Neural cell (in vitro differentiated cells): Measurements from ENCODE around the gene KCNIP4. TPM values are rescaled to one million over a fixed set of nuclear protein-coding genes. Genes with fewer than 3 reads are reported as not detected.
A peak's percentile ranks its signal among the peaks of the same experiment; 100 is the strongest.

ENCODE experiments used
- H2AFZ ChIP-seq: fragments of 200-600, 300-800 bp; sonication (generic), shearing (Covaris generic); 2 replicates; pipeline ENCODE4 v1.6.0; 2014; ENCODE audit warnings: low read depth, mild to moderate bottlenecking, antibody characterized with exemption, low read length, moderate library complexity
- H3F3A ChIP-seq: fragments of 200-600 bp; shearing (Covaris generic); 2 replicates; pipeline ENCODE4 v1.6.1; 2016; ENCODE audit warnings: mild to moderate bottlenecking, moderate library complexity, mixed read lengths, antibody characterized with exemption, low read length; ENCODE audit not compliant: insufficient read depth, poor library complexity, severe bottlenecking
- H3K27ac ChIP-seq: fragments of 200-600, 300-800 bp; sonication (generic), shearing (Covaris generic); 2 replicates; pipeline ENCODE4 v1.5.1; 2014; ENCODE audit warnings: mild to moderate bottlenecking, low read length, moderate library complexity
- H3K27me3 ChIP-seq: fragments of 300-800, 200-600 bp; sonication (generic), shearing (Covaris generic); 2 replicates; pipeline ENCODE4 v1.6.0; 2014; ENCODE audit warnings: mild to moderate bottlenecking, low read depth, low read length, moderate library complexity; ENCODE audit not compliant: insufficient read depth
- H3K36me3 ChIP-seq: fragments of 300-800, 200-600 bp; sonication (generic), shearing (Covaris generic); 2 replicates; pipeline ENCODE4 v1.5.1; 2014; ENCODE audit warnings: mild to moderate bottlenecking, antibody characterized with exemption, low read length, moderate library complexity; ENCODE audit not compliant: insufficient read depth
- H3K4me2 ChIP-seq: fragments of 300-800, 200-600 bp; sonication (generic), shearing (Covaris generic); 2 replicates; pipeline ENCODE4 v1.6.0; 2014; ENCODE audit warnings: mild to moderate bottlenecking, low read length
- H3K4me3 ChIP-seq: fragments of 300-800, 200-600 bp; sonication (generic), shearing (Covaris generic); 2 replicates; pipeline ENCODE4 v1.5.1; 2014; ENCODE audit warnings: mild to moderate bottlenecking, low read length, moderate library complexity
- H3K79me2 ChIP-seq: fragments of 200-600 bp; shearing (Covaris generic); replicated peaks from 2 replicates; pipeline ENCODE4 v1.6.0; 2014; ENCODE audit warnings: mild to moderate bottlenecking, low read length, moderate library complexity; ENCODE audit not compliant: insufficient read depth
- H3K9ac ChIP-seq: fragments of 300-800, 200-600 bp; sonication (generic), shearing (Covaris generic); 2 replicates; pipeline ENCODE4 v1.6.1; 2016; ENCODE audit warnings: mild to moderate bottlenecking, low read length, mixed read lengths
- H3K9me2 ChIP-seq: fragments of 200-600 bp; shearing (Covaris generic); 2 replicates; pipeline ENCODE4 v1.6.1; 2016; ENCODE audit warnings: mild to moderate bottlenecking, low read length, mixed read lengths; ENCODE audit not compliant: insufficient read depth
- H3K9me3 ChIP-seq: fragments of 200-600, 300-800 bp; sonication (generic), shearing (Covaris generic); 2 replicates; pipeline ENCODE4 v1.6.1; 2016; ENCODE audit warnings: mild to moderate bottlenecking, mixed run types, low read length, moderate library complexity, mixed read lengths
- H4K20me1 ChIP-seq: fragments of 200-600 bp; shearing (Covaris generic); 2 replicates; pipeline ENCODE4 v1.6.1; 2016; ENCODE audit warnings: mild to moderate bottlenecking, mixed run types; ENCODE audit not compliant: insufficient read depth
- CTCF ChIP-seq: fragments of 450-650 bp; IDR thresholded peaks from 2 replicates; pipeline ENCODE4 v1.5.1; 2014; ENCODE audit warnings: antibody characterized with exemption, mild to moderate bottlenecking, moderate library complexity; ENCODE audit not compliant: poor library complexity, severe bottlenecking
- EP300 ChIP-seq: fragments of 450-650 bp; conservative IDR thresholded peaks from 2 replicates; pipeline ENCODE4 v1.6.1; 2014; ENCODE audit warnings: antibody characterized with exemption, mild to moderate bottlenecking, moderate library complexity; ENCODE audit not compliant: poor library complexity, severe bottlenecking
- EZH2 ChIP-seq: fragments of 200-600, 300-800 bp; shearing (Covaris generic), sonication (generic); IDR thresholded peaks from 2 replicates; pipeline ENCODE4 v1.6.1; 2014; ENCODE audit warnings: antibody characterized with exemption, low read length, borderline replicate concordance, mild to moderate bottlenecking; ENCODE audit not compliant: insufficient read depth, poor library complexity, severe bottlenecking
- MXI1 ChIP-seq: fragments of 450-650 bp; conservative IDR thresholded peaks from 2 replicates; pipeline ENCODE4 v1.6.1; 2014; ENCODE audit warnings: antibody characterized with exemption, mild to moderate bottlenecking; ENCODE audit not compliant: poor library complexity, severe bottlenecking
- POLR2AphosphoS5 ChIP-seq: IDR thresholded peaks from 2 replicates; pipeline ENCODE4 v1.6.1; 2012
- RAD21 ChIP-seq: fragments of 450-650 bp; conservative IDR thresholded peaks from 2 replicates; pipeline ENCODE4 v1.6.1; 2014; ENCODE audit warnings: antibody characterized with exemption, mild to moderate bottlenecking, moderate library complexity
- REST ChIP-seq: IDR thresholded peaks from 2 replicates; pipeline ENCODE4 v1.6.1; 2012; ENCODE audit warnings: borderline replicate concordance
- SMC3 ChIP-seq: fragments of 450-650 bp; conservative IDR thresholded peaks from 2 replicates; pipeline ENCODE4 v1.6.1; 2014; ENCODE audit warnings: antibody characterized with exemption, mild to moderate bottlenecking, moderate library complexity; ENCODE audit not compliant: poor library complexity
- TAF1 ChIP-seq: IDR thresholded peaks from 2 replicates; pipeline ENCODE4 v1.6.1; 2012; ENCODE audit warnings: low read depth
- polyA plus RNA-seq: library from polyadenylated mRNA; depleted of rRNA; stranded (reverse); fragments of >200 nt; gene quantifications from 2 replicates; pipeline ENCODE4 v1.2.3, GENCODE V29; 2014

Gene KCNIP4
- polyA plus RNA-seq, 1 donor from 2014 or later: 22.8 TPM

- H3K9me3 ChIP-seq: no peaks in the 10 kb centered on the region
- H3K27ac ChIP-seq: no peak overlapping the region
- H2AFZ ChIP-seq: peak overlapping the region; percentile 10
- no peaks in the 10 kb centered on the region for H3K9me2 ChIP-seq
- no peaks in the 10 kb centered on the region for H3F3A ChIP-seq
- peak overlapping the region; percentile 43 for H3K9ac ChIP-seq
- no peak overlapping the region for H3K4me2 ChIP-seq
- peaks cover 14% of the 10 kb centered on the region for H3K27me3 ChIP-seq
- TF ChIP-seq TAF1 (no peak), RAD21 (no peak), EZH2 (no peak), POLR2AphosphoS5 (no peak), EP300 (no peak), REST (no peak), SMC3 (no peak), MXI1 (no peak)
- no peaks in the 10 kb centered on the region for H4K20me1 ChIP-seq
- H3K36me3 ChIP-seq: no peaks in the 10 kb centered on the region
- H3K79me2 ChIP-seq: no peaks in the 10 kb centered on the region
- peak overlapping the region; percentile 66 for H3K4me3 ChIP-seq
Observed at GRCh38 chr4:20983763-20984575, 964.6 kb downstream of the KCNIP4 start.

DNA sequence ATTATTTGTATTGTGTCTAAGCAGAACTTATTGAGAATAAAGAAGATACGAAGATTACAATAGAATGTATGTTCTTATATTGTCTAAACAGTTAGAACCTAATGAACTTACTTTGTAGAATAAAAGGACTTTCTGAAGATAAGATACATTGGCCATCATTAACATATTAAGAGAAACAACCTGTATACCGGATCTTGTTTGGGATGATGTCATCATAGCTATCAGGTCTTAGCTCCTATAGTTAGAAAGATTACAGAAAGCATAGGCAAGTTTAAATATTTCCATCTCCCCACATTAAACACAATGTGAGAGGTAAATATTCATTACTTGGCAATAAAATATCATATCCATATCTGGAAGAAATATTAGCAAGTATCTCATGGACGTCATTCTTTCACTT lies 966.0 kb downstream of the KCNIP4 start:
- H3K36me3 ChIP-seq: no peaks in the 10 kb centered on the region
- no peaks in the 10 kb centered on the region for H3F3A ChIP-seq
- no peak overlapping the region for H3K4me2 ChIP-seq
- no peak overlapping the region for H2AFZ ChIP-seq
- TF ChIP-seq MXI1: no peak
- TF ChIP-seq SMC3: no peak
- H3K79me2 ChIP-seq: no peaks in the 10 kb centered on the region
- no peak overlapping the region for H3K4me3 ChIP-seq
- no peaks in the 10 kb centered on the region for H4K20me1 ChIP-seq
- no peaks in the 10 kb centered on the region for H3K9me2 ChIP-seq
- peaks cover 14% of the 10 kb centered on the region for H3K27me3 ChIP-seq
- no peak overlapping the region for H3K27ac ChIP-seq
- no peak overlapping the region for H3K9ac ChIP-seq
- H3K9me3 ChIP-seq: no peaks in the 10 kb centered on the region

DNA sequence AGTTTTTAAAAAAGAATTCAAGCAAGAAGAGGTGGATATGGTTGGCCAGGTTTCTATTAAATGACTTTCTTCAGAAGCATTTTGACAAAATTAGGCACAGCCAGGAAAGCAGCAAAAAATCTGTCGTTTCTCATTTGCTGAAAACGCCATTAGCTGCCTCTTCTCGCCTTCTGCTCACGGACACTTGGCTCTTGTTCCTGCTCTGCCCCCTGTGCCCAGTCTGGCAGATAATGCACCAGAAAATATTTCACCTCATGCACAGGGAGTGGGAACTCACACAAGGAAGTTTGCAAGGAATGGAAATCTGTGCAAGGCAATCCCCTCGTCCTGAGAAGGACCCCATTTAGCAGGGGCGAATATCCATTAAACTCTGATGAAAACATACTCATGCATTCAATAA lies 988.3 kb downstream of the KCNIP4 start:
- no peaks in the 10 kb centered on the region for H3K9me3 ChIP-seq
- H3K4me3 ChIP-seq: no peak overlapping the region
- H3K9me2 ChIP-seq: no peaks in the 10 kb centered on the region
- H3K4me2 ChIP-seq: no peak overlapping the region
- H3F3A ChIP-seq: no peaks in the 10 kb centered on the region
- H2AFZ ChIP-seq: no peak overlapping the region
- no peaks in the 10 kb centered on the region for H3K36me3 ChIP-seq
- H3K9ac ChIP-seq: no peak overlapping the region
- H3K79me2 ChIP-seq: no peaks in the 10 kb centered on the region
- no peaks in the 10 kb centered on the region for H4K20me1 ChIP-seq
- TF ChIP-seq EP300 (no peak), CTCF (no peak), POLR2AphosphoS5 (no peak), REST (no peak), RAD21 (no peak), MXI1 (no peak), SMC3 (no peak), EZH2 (no peak), TAF1 (no peak)
- no peak overlapping the region for H3K27ac ChIP-seq
- H3K27me3 ChIP-seq: no peaks in the 10 kb centered on the region
